Ovary (tissue), 9 donors: ENCODE measurements around the gene SCRG1. TPM values are rescaled to one million over a fixed set of nuclear protein-coding genes. Genes with fewer than 3 reads are reported as not detected.

Experiments
- DNase-seq, 5 donors: peaks; one replicate each; pipeline ENCODE4 v3.0.0-alpha.2; 2019 to 2020
- H3K27ac ChIP-seq, 2 donors: fragments of 200-600 bp; one replicate each; pipeline versions ENCODE4 v1.5.1 to v1.8.0; 2019 to 2022
- H3K27me3 ChIP-seq: fragments of 200-600 bp; one replicate; pipeline ENCODE4 v1.8.0; 2022
- H3K36me3 ChIP-seq: fragments of 200-600 bp; sonication (generic); one replicate; pipeline ENCODE4 v1.5.1; 2019
- H3K4me1 ChIP-seq: one replicate; pipeline ENCODE4 v1.8.1; 2013; ENCODE audit warnings: mild to moderate bottlenecking, moderate library complexity; ENCODE audit not compliant: insufficient read depth
- H3K4me3 ChIP-seq: fragments of 200-600 bp; sonication (generic); one replicate; pipeline ENCODE4 v1.5.1; 2017
- H3K9me3 ChIP-seq, 2 donors: fragments of 200-600 bp in 1 of 2; sonication (generic) in 1 of 2; one replicate each; pipeline versions ENCODE4 v1.5.1 to v1.8.1; 2013 to 2019; ENCODE audit warnings: mild to moderate bottlenecking in 1 of 2, moderate library complexity in 1 of 2
- EP300 ChIP-seq: sonication (generic); formaldehyde crosslinking; IDR thresholded peaks from one replicate; pipeline ENCODE4 v1.6.1; 2017; ENCODE audit warnings: antibody characterized with exemption
- POLR2A ChIP-seq: fragments of 450-650 bp; IDR thresholded peaks from one replicate; pipeline ENCODE4 v1.6.1; 2017; ENCODE audit warnings: antibody characterized with exemption, mild to moderate bottlenecking, moderate library complexity
- WGBS, 3 donors: extraction: QIAGEN DNeasy Blood & Tissue Kit in 1 of 3; methylation state at CpG; one replicate each; pipeline versions ENCODE4 v1.1.5 to v1.1.7; 2013 to 2017; 5-methylcytosine and 5-hydroxymethylcytosine counted together
- intact Hi-C, 4 donors: fragments of 100-400 bp; cut with DNase I; formaldehyde crosslinking; loops; one replicate each; pipeline versions ENCODE4 v1.11.0 to v1.15.1; 2022 to 2023
- polyA plus RNA-seq, 2 donors: library from polyadenylated mRNA; stranded (reverse); fragments of 200-250 nt in 1 of 2; fragments of 350-450 nt in 1 of 2; fragmentation: Illumina TruSeq in 1 of 2; extraction: RNeasy Lipid Tissue Mini Kit (QIAGEN cat#74804) in 1 of 2; gene quantifications; one replicate each; pipeline ENCODE4 v1.2.3, GENCODE V29; 2013 to 2014
- total RNA-seq, 7 donors: library from RNA; depleted of rRNA in 2 of 7; stranded (reverse); fragments of >200 nt in 2 of 7; fragmentation: NEBNext Ultra II Directional in 3 of 7; extraction: Animal tissue kit (Norgen Biotek cat#: 25700) in 3 of 7; gene quantifications; one replicate each; pipeline versions ENCODE4 v1.1.0 to v1.2.4, GENCODE V29; 2016 to 2023
- TF ChIP-seq, protein P1 (sequence below), 3 donors: fragments of 450-650 bp in 2 of 3; fragments of 200-600 bp in 1 of 3; IDR thresholded peaks; one replicate each; pipeline versions ENCODE4 v1.5.1 to v1.8.0; 2016 to 2022; ENCODE audit warnings: antibody characterized with exemption in 3 of 3, mild to moderate bottlenecking in 1 of 3
- donor health status: DM: no; HTN: no; CAD: no; lungs with moderate emphysema.
- donor health status: DM: no; HTN: no; CAD: no.
- donor health status: Bipolar disorder and iron deficiency.
- donor health status: DM: yes; HTN: yes; CAD: no.
- donor health status: DM: no; HTN: no; CAD: no.
- donor health status: DM: yes; HTN: yes; CAD: no.

Gene SCRG1
- total and polyA plus RNA-seq, 9 donors = 0.08 to 3.0 (median 0.34) TPM; not detected in 1

GRCh38 chr4:173424899-173425805 lies 26.2 kb upstream of the SCRG1 start:
- Histone ChIP-seq H3K27ac (no peak overlapping the region), H3K27me3 (no peaks in the 10 kb centered on the region), H3K4me1 (no peaks in the 10 kb centered on the region), H3K36me3 (no peaks in the 10 kb centered on the region), H3K9me3 (no peaks in the 10 kb centered on the region), H3K4me3 (no peak overlapping the region)
- intact Hi-C loops = loop anchor here in 2 of 4 donors (5.0 kb wide), 1 partner anchor 67 kb away; no protein-coding TSS in a partner anchor
- WGBS, 3 donors = 42 to 72% (median 52%) methylated on average over 2 of the region's 2 CpGs
- no peak for TF ChIP-seq EP300
- TF ChIP-seq, protein P1, sequence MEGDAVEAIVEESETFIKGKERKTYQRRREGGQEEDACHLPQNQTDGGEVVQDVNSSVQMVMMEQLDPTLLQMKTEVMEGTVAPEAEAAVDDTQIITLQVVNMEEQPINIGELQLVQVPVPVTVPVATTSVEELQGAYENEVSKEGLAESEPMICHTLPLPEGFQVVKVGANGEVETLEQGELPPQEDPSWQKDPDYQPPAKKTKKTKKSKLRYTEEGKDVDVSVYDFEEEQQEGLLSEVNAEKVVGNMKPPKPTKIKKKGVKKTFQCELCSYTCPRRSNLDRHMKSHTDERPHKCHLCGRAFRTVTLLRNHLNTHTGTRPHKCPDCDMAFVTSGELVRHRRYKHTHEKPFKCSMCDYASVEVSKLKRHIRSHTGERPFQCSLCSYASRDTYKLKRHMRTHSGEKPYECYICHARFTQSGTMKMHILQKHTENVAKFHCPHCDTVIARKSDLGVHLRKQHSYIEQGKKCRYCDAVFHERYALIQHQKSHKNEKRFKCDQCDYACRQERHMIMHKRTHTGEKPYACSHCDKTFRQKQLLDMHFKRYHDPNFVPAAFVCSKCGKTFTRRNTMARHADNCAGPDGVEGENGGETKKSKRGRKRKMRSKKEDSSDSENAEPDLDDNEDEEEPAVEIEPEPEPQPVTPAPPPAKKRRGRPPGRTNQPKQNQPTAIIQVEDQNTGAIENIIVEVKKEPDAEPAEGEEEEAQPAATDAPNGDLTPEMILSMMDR (IDR thresholded peaks at IDR 0.05) = no peak
- TF ChIP-seq POLR2A = no peak
- no peak for DNase-seq

- TF ChIP-seq, protein P1 (IDR thresholded peaks at IDR 0.05) = no peak
- TF ChIP-seq POLR2A (no peak), EP300 (no peak)
- Histone ChIP-seq H3K27me3 (no peaks in the 10 kb centered on the region), H3K4me3 (no peak overlapping the region), H3K9me3 (no peaks in the 10 kb centered on the region), H3K27ac (no peak overlapping the region), H3K4me1 (no peaks in the 10 kb centered on the region), H3K36me3 (no peaks in the 10 kb centered on the region)
- 78 to 85% (median 83%) methylated on average over 2 of the region's 2 CpGs for WGBS, 3 donors
- no peak for DNase-seq
- intact Hi-C loops = loop anchor here in 1 of 4 donors (5.0 kb wide), 1 partner anchor 72 kb away; no protein-coding TSS in a partner anchor
These were observed 21.9 kb upstream of the SCRG1 start for GRCh38 chr4:173420801-173421200.

DNA sequence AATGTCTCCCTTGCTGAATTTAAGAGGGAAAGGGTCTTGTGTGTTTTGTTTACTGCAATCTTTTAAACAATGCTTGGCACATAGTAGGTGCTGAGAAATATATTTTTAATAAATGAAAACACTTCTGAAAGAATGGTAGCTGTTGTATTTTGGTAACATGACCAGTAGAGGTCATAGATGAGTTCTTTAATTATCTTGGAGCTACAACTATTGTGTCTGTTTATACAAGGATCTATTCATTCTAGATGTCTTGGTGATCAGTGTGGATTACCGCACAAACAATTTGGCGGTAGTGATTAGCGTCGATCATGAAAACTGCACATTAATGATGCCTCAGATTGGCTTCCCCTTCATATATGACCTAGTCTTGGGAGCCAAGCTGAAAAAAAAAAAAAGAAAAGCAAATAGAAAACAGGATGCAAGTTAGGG lies 21.4 kb upstream of the SCRG1 start:
- DNase-seq = no peak
- intact Hi-C loops = loop anchor here in 1 of 4 donors (5.0 kb wide), 1 partner anchor 72 kb away; no protein-coding TSS in a partner anchor
- no peaks in the 10 kb centered on the region for H3K9me3 ChIP-seq
- no peak overlapping the region for H3K27ac ChIP-seq
- 6 to 15% (median 10%) methylated on average over 4 of the region's 4 CpGs for WGBS, 3 donors
- TF ChIP-seq, protein P1 (IDR thresholded peaks at IDR 0.05) = peak in 1 of 3 donors; percentile 31
- no peak for TF ChIP-seq EP300
- no peak for TF ChIP-seq POLR2A
- H3K27me3 ChIP-seq = no peaks in the 10 kb centered on the region
- no peaks in the 10 kb centered on the region for H3K36me3 ChIP-seq
- no peaks in the 10 kb centered on the region for H3K4me1 ChIP-seq
- no peak overlapping the region for H3K4me3 ChIP-seq

- no peaks in the 10 kb centered on the region for H3K36me3 ChIP-seq
- intact Hi-C loops = loop anchor here in 3 of 4 donors (5.0 to 10.0 kb wide), 4 partner anchors 76 to 406 kb away; no protein-coding TSS in a partner anchor
- 86 to 96% (median 93%) methylated on average over 3 of the region's 3 CpGs for WGBS, 3 donors
- DNase-seq = no peak
- no peak overlapping the region for H3K4me3 ChIP-seq
- H3K27me3 ChIP-seq = no peaks in the 10 kb centered on the region
- no peaks in the 10 kb centered on the region for H3K4me1 ChIP-seq
- no peak overlapping the region for H3K27ac ChIP-seq
- H3K9me3 ChIP-seq = no peaks in the 10 kb centered on the region
- TF ChIP-seq, protein P1 (IDR thresholded peaks at IDR 0.05) = no peak
- no peak for TF ChIP-seq POLR2A
- TF ChIP-seq EP300 = no peak
These were observed 19.7 kb upstream of the SCRG1 start for GRCh38 chr4:173418639-173419038.
